NT2/D1 (cell line): Measurements from ENCODE around the gene SLC22A31.

Source experiments
- DNase-seq: peaks from one replicate; pipeline ENCODE4 v3.0.0-alpha.2; 2011; ENCODE audit warnings: low read depth, low spot score
- H3K27me3 ChIP-seq: 2 replicates; pipeline ENCODE4 v1.6.0; 2011; ENCODE audit warnings: mild to moderate bottlenecking; ENCODE audit not compliant: insufficient read length, insufficient read depth
- H3K36me3 ChIP-seq: 2 replicates; pipeline ENCODE4 v1.6.1; 2011; ENCODE audit warnings: mild to moderate bottlenecking, low read length, mixed read lengths; ENCODE audit not compliant: insufficient read depth, insufficient read length
- H3K4me1 ChIP-seq: 2 replicates; pipeline ENCODE4 v1.5.1; 2011; ENCODE audit not compliant: insufficient read depth, insufficient read length
- H3K4me3 ChIP-seq: 2 replicates; pipeline ENCODE4 v1.5.1; 2011; ENCODE audit warnings: low read depth; ENCODE audit not compliant: insufficient read length
- H3K9ac ChIP-seq: 2 replicates; pipeline ENCODE4 v1.6.0; 2011; ENCODE audit warnings: low read depth; ENCODE audit not compliant: insufficient read length
- H3K9me3 ChIP-seq: 2 replicates; pipeline ENCODE4 v1.5.1; 2011; ENCODE audit warnings: mild to moderate bottlenecking, low read length; ENCODE audit not compliant: insufficient read depth
- SUZ12 ChIP-seq: IDR thresholded peaks from 2 replicates; pipeline ENCODE4 v1.6.1; 2011; ENCODE audit not compliant: insufficient read length, insufficient read depth; ENCODE audit errors: extremely low read depth
- YY1 ChIP-seq: IDR thresholded peaks from 2 replicates; pipeline ENCODE4 v1.6.1; 2011; ENCODE audit not compliant: insufficient read length, insufficient read depth
- ZNF274 ChIP-seq: IDR thresholded peaks from 2 replicates; pipeline ENCODE4 v1.6.1; 2011; ENCODE audit warnings: mild to moderate bottlenecking, low read depth, low read length

The SLC22A31 gene

DNA sequence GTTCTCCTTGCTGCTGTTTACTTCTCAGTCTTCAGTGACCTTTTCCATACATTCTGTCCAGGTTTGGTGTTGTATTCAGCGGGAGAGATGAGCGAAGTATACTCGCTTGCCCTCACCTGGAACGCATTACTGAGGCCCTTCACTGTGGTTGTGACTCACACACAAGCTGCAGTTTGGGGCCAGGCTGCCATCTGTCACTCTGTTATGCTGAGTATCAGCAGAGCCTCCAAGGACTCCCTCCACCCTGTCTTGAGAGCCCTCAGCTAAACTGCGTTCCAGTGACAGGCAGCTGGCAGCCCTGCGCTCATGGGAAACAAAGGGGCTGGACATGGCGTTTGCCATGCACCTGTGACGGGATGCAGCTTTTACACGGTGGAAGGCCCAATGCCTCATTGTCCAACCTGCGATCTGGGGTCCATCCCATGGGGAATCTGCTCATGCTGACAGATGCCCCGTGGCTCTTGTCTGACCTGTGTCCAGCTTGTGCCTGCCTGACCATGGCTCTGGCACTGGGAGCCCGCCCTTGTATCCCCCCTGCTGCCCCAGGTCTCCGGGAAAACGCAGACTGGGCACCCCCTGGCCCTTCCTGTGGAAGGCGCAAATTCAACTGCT is 10.7 kb upstream of the SLC22A31 start:
- DNase-seq, result no peak
- Histone ChIP-seq H3K9me3 (no peaks in the 10 kb centered on the region), H3K27me3 (no peaks in the 10 kb centered on the region), H3K9ac (no peak overlapping the region), H3K36me3 (no peaks in the 10 kb centered on the region), H3K4me1 (no peaks in the 10 kb centered on the region), H3K4me3 (no peak overlapping the region)
- no peak for TF ChIP-seq ZNF274
- TF ChIP-seq SUZ12, result no peak
- TF ChIP-seq YY1, result no peak

DNA sequence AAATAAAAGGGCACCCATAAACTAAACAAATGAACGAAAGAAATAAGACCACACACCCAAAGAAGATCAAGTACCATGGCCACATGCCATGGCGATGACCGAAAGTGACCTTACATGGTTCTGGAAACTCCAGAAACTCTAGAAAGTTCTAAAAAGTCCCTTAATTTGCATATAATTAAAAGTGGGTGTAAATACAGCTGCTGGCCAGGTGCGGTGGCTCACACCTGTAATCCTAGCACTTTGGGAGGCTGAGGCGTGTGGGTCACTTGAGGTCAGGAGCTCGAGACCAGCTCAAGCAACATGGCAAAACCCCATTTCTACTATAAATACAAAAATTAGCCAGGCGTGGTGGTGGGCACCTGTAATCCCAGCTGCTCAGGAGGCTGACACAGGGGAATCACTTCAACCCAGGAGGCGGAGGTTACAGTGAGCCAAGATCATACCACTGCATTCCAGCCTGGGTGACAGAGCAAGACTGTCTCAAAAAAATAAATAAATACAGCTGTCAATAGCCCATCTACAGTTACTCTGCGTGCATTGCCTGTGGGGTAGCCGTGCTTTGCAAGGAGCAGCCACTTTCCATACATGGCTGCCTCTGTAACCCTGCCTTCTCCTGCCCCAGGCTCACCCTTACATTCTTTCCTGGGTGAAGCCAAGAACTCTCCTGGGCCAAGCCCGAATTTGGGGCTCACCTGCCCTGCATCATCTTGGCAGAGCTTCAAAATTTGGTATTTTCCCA is 10.0 kb upstream of the SLC22A31 start:
- Histone ChIP-seq H3K4me3 (no peak overlapping the region), H3K27me3 (no peaks in the 10 kb centered on the region), H3K4me1 (no peaks in the 10 kb centered on the region), H3K9ac (no peak overlapping the region), H3K9me3 (no peaks in the 10 kb centered on the region), H3K36me3 (no peaks in the 10 kb centered on the region)
- no peak for TF ChIP-seq YY1
- TF ChIP-seq SUZ12, result no peak
- no peak for TF ChIP-seq ZNF274
- DNase-seq, result no peak

DNA sequence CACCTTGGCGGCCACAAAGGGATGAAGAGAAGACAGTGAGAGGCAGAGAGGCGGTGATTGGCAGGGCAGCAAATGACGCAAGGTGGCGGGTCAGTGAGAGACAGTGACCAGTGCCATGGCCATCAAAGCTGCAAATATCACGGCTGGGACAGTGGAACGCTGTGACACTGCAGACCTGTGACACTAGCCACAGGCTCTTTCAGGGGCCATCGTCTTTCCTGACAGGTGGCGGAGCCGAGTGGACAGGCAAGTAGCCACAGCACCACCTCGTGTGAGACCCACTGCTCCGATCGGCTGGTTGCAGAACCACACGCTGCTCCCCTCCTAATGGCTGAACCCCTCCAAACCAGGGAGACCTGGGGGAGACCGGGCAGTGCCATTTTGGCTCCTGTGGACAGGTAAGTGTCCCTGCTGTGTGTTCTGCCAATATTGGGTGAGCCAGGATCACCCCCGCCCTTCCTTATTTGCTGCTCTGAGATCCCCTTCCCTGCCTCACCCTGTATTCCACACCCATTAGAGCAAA is 9.2 kb upstream of the SLC22A31 start:
- TF ChIP-seq ZNF274 (no peak), YY1 (no peak), SUZ12 (no peak)
- DNase-seq, result no peak
- H3K36me3 ChIP-seq, result no peaks in the 10 kb centered on the region
- no peak overlapping the region for H3K9ac ChIP-seq
- H3K27me3 ChIP-seq, result peaks cover 2% of the 10 kb centered on the region
- no peak overlapping the region for H3K4me3 ChIP-seq
- H3K9me3 ChIP-seq, result no peaks in the 10 kb centered on the region
- no peaks in the 10 kb centered on the region for H3K4me1 ChIP-seq

DNA sequence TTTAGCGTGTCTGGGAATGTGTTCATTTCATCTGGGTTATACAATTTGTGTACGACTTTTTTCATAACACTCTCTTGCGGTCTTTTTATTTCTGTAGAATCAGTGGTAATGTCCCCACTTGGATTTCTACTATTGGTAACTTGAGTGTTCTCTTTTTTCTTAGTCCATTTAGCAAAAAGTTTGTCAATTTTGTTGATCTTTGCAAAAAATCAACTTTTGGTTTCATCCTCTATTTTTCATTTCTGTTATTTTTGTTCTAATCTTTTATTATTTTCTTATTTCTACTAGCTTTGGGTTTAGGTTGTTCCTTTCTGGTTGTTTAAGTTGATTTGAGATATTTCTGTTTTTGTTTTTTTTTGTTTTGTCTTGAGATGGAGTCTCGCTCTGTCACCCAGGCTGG is 7.7 kb upstream of the SLC22A31 start:
- Histone ChIP-seq H3K36me3 (no peaks in the 10 kb centered on the region), H3K4me1 (no peaks in the 10 kb centered on the region), H3K9me3 (no peaks in the 10 kb centered on the region; the same call in 1 of the 2 replicates), H3K27me3 (peaks cover 18% of the 10 kb centered on the region), H3K9ac (no peak overlapping the region), H3K4me3 (no peak overlapping the region)
- TF ChIP-seq ZNF274 (no peak), SUZ12 (no peak), YY1 (no peak)
- DNase-seq, result no peak

DNA sequence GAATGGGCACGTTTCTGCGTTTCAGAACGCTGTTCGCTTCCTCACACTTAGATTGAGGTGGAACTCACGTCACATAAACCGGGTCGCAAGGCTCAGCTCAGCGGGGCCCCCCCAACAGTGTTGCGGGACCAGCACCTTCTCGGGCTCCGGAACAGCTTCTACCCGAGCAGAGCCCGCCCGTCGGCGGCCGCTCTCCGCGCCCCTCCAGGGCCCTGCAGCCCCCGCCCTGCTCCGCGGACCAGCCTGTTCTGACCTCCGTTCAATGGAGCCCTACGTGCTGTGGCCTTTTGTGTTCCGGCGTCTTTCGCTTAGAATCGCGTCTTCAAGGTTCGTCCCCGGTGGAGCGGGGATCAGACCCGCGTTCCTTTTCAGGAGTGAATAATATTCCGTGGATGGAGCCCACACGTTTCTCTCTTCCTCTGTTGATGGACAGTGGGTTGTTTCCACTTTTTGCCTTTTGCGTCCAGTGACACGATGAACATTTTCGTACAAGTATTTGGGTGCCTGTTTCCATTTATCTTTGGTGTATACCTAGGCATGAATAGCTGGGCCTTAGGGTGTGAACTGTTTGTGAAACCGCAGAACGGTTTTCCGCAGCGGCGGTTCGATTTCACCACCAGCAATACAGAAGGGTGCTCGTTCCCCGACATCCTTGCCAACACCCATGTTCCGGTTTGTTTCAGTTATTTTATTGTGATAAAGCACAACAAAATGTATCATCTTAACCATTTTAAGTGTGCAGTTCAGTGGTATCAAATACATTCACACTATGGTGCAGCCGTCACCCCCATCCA is 2.3 kb upstream of the SLC22A31 start:
- Histone ChIP-seq H3K27me3 (peaks cover 50% of the 10 kb centered on the region), H3K4me1 (peaks cover 13% of the 10 kb centered on the region), H3K4me3 (no peak overlapping the region), H3K36me3 (no peaks in the 10 kb centered on the region), H3K9ac (no peak overlapping the region), H3K9me3 (no peaks in the 10 kb centered on the region; the same call in 1 of the 2 replicates)
- TF ChIP-seq YY1 (no peak), ZNF274 (no peak), SUZ12 (peak; percentile 65)
- DNase-seq, result no peak

DNA sequence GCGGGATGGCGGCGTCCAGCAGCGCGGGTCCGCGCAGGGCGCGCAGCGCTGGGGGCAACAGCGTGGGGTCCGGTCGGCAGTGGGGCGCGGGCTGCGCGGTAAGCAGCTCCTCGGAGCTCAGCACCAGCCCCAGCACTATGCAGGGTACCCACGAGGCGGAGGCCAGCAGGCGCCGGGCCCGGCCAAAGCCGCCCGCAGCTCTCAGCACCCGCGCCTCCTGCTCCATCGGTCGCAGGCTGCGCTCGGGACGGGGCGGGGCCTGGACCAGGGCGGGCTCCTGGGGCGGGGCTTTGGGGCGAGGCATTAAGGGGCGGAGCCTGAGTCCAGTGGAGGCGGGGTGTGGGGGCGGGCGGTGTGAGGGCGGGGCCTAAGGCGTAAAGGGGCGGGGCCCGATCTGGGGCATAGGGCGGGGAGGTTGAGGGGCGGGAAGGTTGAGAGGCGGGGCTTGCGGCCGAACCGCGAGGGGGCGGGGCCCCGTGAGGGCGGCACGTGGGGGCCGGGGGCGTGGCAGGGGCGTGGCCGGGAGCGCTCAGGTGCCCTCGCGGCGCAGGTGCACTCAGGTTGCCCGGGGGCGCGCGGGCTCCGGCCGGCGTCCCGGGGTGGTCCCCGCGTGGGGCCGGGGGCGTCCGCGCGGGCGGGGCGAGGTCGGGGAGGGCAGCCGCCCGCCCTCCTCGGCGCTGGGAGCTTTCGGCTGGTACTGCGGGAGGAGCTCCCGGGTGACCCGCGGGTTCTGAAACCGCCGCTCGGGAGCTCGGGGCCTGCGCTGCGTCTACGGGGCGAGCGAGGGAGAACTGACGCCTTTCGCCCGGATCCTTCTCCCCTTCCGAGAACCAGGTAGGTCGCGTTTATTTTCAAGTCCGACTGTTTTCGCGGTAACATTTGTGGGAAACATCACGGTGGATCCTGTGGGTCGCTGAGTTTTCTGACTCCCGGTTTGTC is 1.4 kb upstream of the SLC22A31 start:
- Histone ChIP-seq H3K36me3 (no peaks in the 10 kb centered on the region), H3K9me3 (no peaks in the 10 kb centered on the region; the same call in 1 of the 2 replicates), H3K9ac (peak overlapping the region; percentile 85), H3K4me1 (peaks cover 18% of the 10 kb centered on the region), H3K4me3 (peak overlapping the region; percentile 75), H3K27me3 (peaks cover 50% of the 10 kb centered on the region)
- DNase-seq, result peak; percentile 64
- TF ChIP-seq ZNF274 (no peak), SUZ12 (no peak), YY1 (no peak)
